ENCODE data around the gene WDR53.

GRCh38 chr3:196569003-196569516 lies 706 bp upstream of the WDR53 start:
- TF ChIP-seq POLR2AphosphoS5 (IDR thresholded peaks at IDR 0.05) (no peak), CTCF (IDR thresholded peaks at IDR 0.05) (no peak), POLR2A (IDR thresholded peaks at IDR 0.05) (no peak)

Measured in suprapubic skin (tissue), 4 donors.